Measurements from ENCODE around the gene MAP3K14.

GRCh38 chr17:45251931-45252330 lies 64.9 kb downstream of the MAP3K14 start:
- no peak for TF ChIP-seq EZH2 (IDR thresholded peaks at IDR 0.05; ENCODE audit: low read length, unreplicated experiment)
- TF ChIP-seq CTCF (conservative IDR thresholded peaks at IDR 0.05; ENCODE audit: low read depth, low read length), result no peak
